ENCODE data around the gene SCUBE1.

Gene SCUBE1

GRCh38 chr22:43233529-43233928 is 109.6 kb downstream of the SCUBE1 start:
- no peak overlapping the region for H3K4me3 ChIP-seq (ENCODE audit: low read length)

GRCh38 chr22:43232445-43232844 is 110.7 kb downstream of the SCUBE1 start:
- no peak overlapping the region for H3K4me3 ChIP-seq (ENCODE audit: low read length)
- no peak for DNase-seq (ENCODE audit: low read depth, low spot score)

More at GRCh38 chr22:43233529-43233928, 109.6 kb downstream of the SCUBE1 start:
- no peak for DNase-seq (ENCODE audit: low read depth, low spot score)

- DNase-seq (ENCODE audit: low read depth, low spot score), result no peak
- H3K4me3 ChIP-seq (ENCODE audit: low read length), result no peak overlapping the region
These were observed 111.5 kb downstream of the SCUBE1 start for GRCh38 chr22:43231724-43232034.

- no peak overlapping the region for H3K4me3 ChIP-seq (ENCODE audit: low read length)
- peak; percentile 54 for DNase-seq (ENCODE audit: low read depth, low spot score)
These were observed 112.0 kb downstream of the SCUBE1 start for GRCh38 chr22:43230971-43231723.

GRCh38 chr22:43230571-43230970 is 112.6 kb downstream of the SCUBE1 start:
- DNase-seq (ENCODE audit: low read depth, low spot score), result no peak

GRCh38 chr22:43228863-43229262 is 114.3 kb downstream of the SCUBE1 start:
- H3K4me3 ChIP-seq (ENCODE audit: low read length), result no peak overlapping the region
- DNase-seq (ENCODE audit: low read depth, low spot score), result no peak

More at GRCh38 chr22:43230571-43230970, 112.6 kb downstream of the SCUBE1 start:
- H3K4me3 ChIP-seq (ENCODE audit: low read length), result no peak overlapping the region

- H3K4me3 ChIP-seq (ENCODE audit: low read length), result no peak overlapping the region
- DNase-seq (ENCODE audit: low read depth, low spot score), result no peak
These were observed 114.8 kb downstream of the SCUBE1 start for GRCh38 chr22:43228330-43228729.

- no peak for DNase-seq (ENCODE audit: low read depth, low spot score)
- H3K4me3 ChIP-seq (ENCODE audit: low read length), result no peak overlapping the region
These were observed 115.9 kb downstream of the SCUBE1 start for GRCh38 chr22:43227239-43227630.

GRCh38 chr22:43226377-43227238 is 116.6 kb downstream of the SCUBE1 start:
- H3K4me3 ChIP-seq (ENCODE audit: low read length), result no peak overlapping the region
- DNase-seq (ENCODE audit: low read depth, low spot score), result no peak

- DNase-seq (ENCODE audit: low read depth, low spot score), result no peak
These were observed 117.6 kb downstream of the SCUBE1 start for GRCh38 chr22:43225609-43226008.

GRCh38 chr22:43222987-43223386 is 120.2 kb downstream of the SCUBE1 start:
- no peak for DNase-seq (ENCODE audit: low read depth, low spot score)
- H3K4me3 ChIP-seq (ENCODE audit: low read length), result no peak overlapping the region

More at GRCh38 chr22:43225609-43226008, 117.6 kb downstream of the SCUBE1 start:
- H3K4me3 ChIP-seq (ENCODE audit: low read length), result no peak overlapping the region

- no peak overlapping the region for H3K4me3 ChIP-seq (ENCODE audit: low read length)
- no peak for DNase-seq (ENCODE audit: low read depth, low spot score)
These were observed 120.9 kb downstream of the SCUBE1 start for GRCh38 chr22:43222262-43222661.

- H3K4me3 ChIP-seq (ENCODE audit: low read length), result no peak overlapping the region
- DNase-seq (ENCODE audit: low read depth, low spot score), result no peak
These were observed 122.4 kb downstream of the SCUBE1 start for GRCh38 chr22:43220625-43221380.

GRCh38 chr22:43218786-43219185 is 124.4 kb downstream of the SCUBE1 start:
- DNase-seq (ENCODE audit: low read depth, low spot score), result no peak
- H3K4me3 ChIP-seq (ENCODE audit: low read length), result no peak overlapping the region

- no peak overlapping the region for H3K4me3 ChIP-seq (ENCODE audit: low read length)
- no peak for DNase-seq (ENCODE audit: low read depth, low spot score)
These were observed 125.7 kb downstream of the SCUBE1 start for GRCh38 chr22:43217285-43218030.

GRCh38 chr22:43216738-43217137 is 126.4 kb downstream of the SCUBE1 start:
- no peak overlapping the region for H3K4me3 ChIP-seq (ENCODE audit: low read length)
- DNase-seq (ENCODE audit: low read depth, low spot score), result no peak

- DNase-seq (ENCODE audit: low read depth, low spot score), result no peak
- no peak overlapping the region for H3K4me3 ChIP-seq (ENCODE audit: low read length)
These were observed 129.2 kb downstream of the SCUBE1 start for GRCh38 chr22:43213962-43214361.

- DNase-seq (ENCODE audit: low read depth, low spot score), result no peak
- no peak overlapping the region for H3K4me3 ChIP-seq (ENCODE audit: low read length)
These were observed 130.1 kb downstream of the SCUBE1 start for GRCh38 chr22:43213051-43213450.

- H3K4me3 ChIP-seq (ENCODE audit: low read length), result no peak overlapping the region
- no peak for DNase-seq (ENCODE audit: low read depth, low spot score)
These were observed 130.7 kb downstream of the SCUBE1 start for GRCh38 chr22:43212434-43212952.

All from Jurkat, Clone E6-1 (cell line).